ENCODE measurements around the gene NME5.
"Not testable (repeated sequence)": the region's sequence is repeated elsewhere in the genome, so short reads cannot be mapped to it uniquely, and the experiment has no call there.

Gene NME5

GRCh38 chr5:138160706-138161105 is 21.5 kb upstream of the NME5 start:
- DNase-seq (ENCODE audit: low read depth) = no peak
- in situ Hi-C loops (cut with HindIII; ENCODE audit: low sequenced_read_pairs) = no loop called here
- H3K4me3 ChIP-seq (ENCODE audit: low read depth, low read length) = no peak overlapping the region
- TF ChIP-seq CTCF (IDR thresholded peaks at IDR 0.05; ENCODE audit: low read depth, low read length, missing control alignments) = no peak

GRCh38 chr5:138159666-138160065 is 20.4 kb upstream of the NME5 start:
- DNase-seq (ENCODE audit: low read depth) = no peak
- TF ChIP-seq CTCF (IDR thresholded peaks at IDR 0.05; ENCODE audit: low read depth, low read length, missing control alignments) = no peak
- no peak overlapping the region for H3K4me3 ChIP-seq (ENCODE audit: low read depth, low read length)
- in situ Hi-C loops (cut with HindIII; ENCODE audit: low sequenced_read_pairs) = no loop called here

- DNase-seq (ENCODE audit: low read depth) = no peak
- H3K4me3 ChIP-seq (ENCODE audit: low read depth, low read length) = no peak overlapping the region
- in situ Hi-C loops (cut with HindIII; ENCODE audit: low sequenced_read_pairs) = no loop called here
- TF ChIP-seq CTCF (IDR thresholded peaks at IDR 0.05; ENCODE audit: low read depth, low read length, missing control alignments) = no peak
Observed at GRCh38 chr5:138157626-138158025, 18.4 kb upstream of the NME5 start.

- in situ Hi-C loops (cut with HindIII; ENCODE audit: low sequenced_read_pairs); DNase-seq (ENCODE audit: low read depth); H3K4me3 ChIP-seq (ENCODE audit: low read depth, low read length): not testable (repeated sequence)
Observed at GRCh38 chr5:138155977-138156376, 16.7 kb upstream of the NME5 start.

GRCh38 chr5:138149530-138149929 is 10.3 kb upstream of the NME5 start:
- no peak for TF ChIP-seq CTCF (IDR thresholded peaks at IDR 0.05; ENCODE audit: low read depth, low read length, missing control alignments)
- in situ Hi-C loops (cut with HindIII; ENCODE audit: low sequenced_read_pairs) = no loop called here
- no peak for DNase-seq (ENCODE audit: low read depth)
- no peak overlapping the region for H3K4me3 ChIP-seq (ENCODE audit: low read depth, low read length)

GRCh38 chr5:138148811-138149210 is 9.6 kb upstream of the NME5 start:
- no peak for TF ChIP-seq CTCF (IDR thresholded peaks at IDR 0.05; ENCODE audit: low read depth, low read length, missing control alignments)
- DNase-seq (ENCODE audit: low read depth) = peak; percentile 12

GRCh38 chr5:138143578-138143977 is 4.3 kb upstream of the NME5 start:
- in situ Hi-C loops (cut with HindIII; ENCODE audit: low sequenced_read_pairs); DNase-seq (ENCODE audit: low read depth); H3K4me3 ChIP-seq (ENCODE audit: low read depth, low read length): not testable (repeated sequence)

More at GRCh38 chr5:138148811-138149210, 9.6 kb upstream of the NME5 start:
- no peak overlapping the region for H3K4me3 ChIP-seq (ENCODE audit: low read depth, low read length)
- in situ Hi-C loops (cut with HindIII; ENCODE audit: low sequenced_read_pairs) = no loop called here

- in situ Hi-C loops (cut with HindIII; ENCODE audit: low sequenced_read_pairs) = no loop called here
- DNase-seq (ENCODE audit: low read depth) = no peak
- H3K4me3 ChIP-seq (ENCODE audit: low read depth, low read length) = no peak overlapping the region
- no peak for TF ChIP-seq CTCF (IDR thresholded peaks at IDR 0.05; ENCODE audit: low read depth, low read length, missing control alignments)
Observed at GRCh38 chr5:138141734-138142133, 2.5 kb upstream of the NME5 start.
